ENCODE results near the gene TAGAP. TPM values are rescaled to one million over a fixed set of nuclear protein-coding genes. Genes with fewer than 3 reads are reported as not detected.

TAGAP gene
- total and polyA plus RNA-seq, 8 donors = 0.93 to 4.1 (median 2.0) TPM; not detected in 1

GRCh38 chr6:159008656-159009288 is 36.0 kb downstream of the TAGAP start:
- Histone ChIP-seq H3K27ac (no peak overlapping the region), H3K4me1 (peaks cover 0 to 5% (median 0%) of the 10 kb centered on the region in 4 donors), H3K9me3 (no peaks in the 10 kb centered on the region), H3K36me3 (no peaks in the 10 kb centered on the region), H3K4me3 (no peak overlapping the region), H3K27me3 (no peaks in the 10 kb centered on the region)
- 55 to 70% (median 59%) methylated on average over 10 of the region's 10 CpGs for WGBS, 5 donors
- intact Hi-C loops (cut with DNase I; ENCODE audit: low total_unique reads) = no loop called here
- no peak for TF ChIP-seq POLR2A (IDR thresholded peaks at IDR 0.05)
- TF ChIP-seq CTCF (IDR thresholded peaks at IDR 0.05) = peak in 4 of 7 experiments; percentile 11 to 47 (median 38)
- peak in 1 of 2 donors; percentile 65 for DNase-seq

- Histone ChIP-seq H3K9me3 (no peaks in the 10 kb centered on the region), H3K4me3 (no peak overlapping the region)
- 68 to 85% (median 73%) methylated on average over 5 of the region's 5 CpGs for WGBS, 5 donors
Measured at GRCh38 chr6:159007510-159007909, 37.3 kb downstream of the TAGAP start.

GRCh38 chr6:159005436-159005835 is 39.4 kb downstream of the TAGAP start:
- peaks cover 0 to 15% (median 6%) of the 10 kb centered on the region in 4 donors for H3K4me1 ChIP-seq
- no peak overlapping the region for H3K27ac ChIP-seq
- no peak overlapping the region for H3K4me3 ChIP-seq
- TF ChIP-seq CTCF (IDR thresholded peaks at IDR 0.05) (no peak), POLR2A (IDR thresholded peaks at IDR 0.05) (no peak), EP300 (IDR thresholded peaks at IDR 0.05) (no peak), POLR2AphosphoS5 (IDR thresholded peaks at IDR 0.05) (no peak)
- no peaks in the 10 kb centered on the region for H3K9me3 ChIP-seq
- WGBS, 5 donors = 86 to 91% (median 88%) methylated on average over 5 of the region's 5 CpGs
- no peak for DNase-seq
- intact Hi-C loops (cut with DNase I; ENCODE audit: low total_unique reads) = no loop called here
- H3K27me3 ChIP-seq = no peaks in the 10 kb centered on the region
- H3K36me3 ChIP-seq = no peaks in the 10 kb centered on the region

More at GRCh38 chr6:159007510-159007909, 37.3 kb downstream of the TAGAP start:
- no peak for DNase-seq
- H3K27me3 ChIP-seq = no peaks in the 10 kb centered on the region
- no peak overlapping the region for H3K27ac ChIP-seq
- H3K4me1 ChIP-seq = peaks cover 0 to 5% (median 0%) of the 10 kb centered on the region in 4 donors
- intact Hi-C loops (cut with DNase I; ENCODE audit: low total_unique reads) = no loop called here
- H3K36me3 ChIP-seq = no peaks in the 10 kb centered on the region
- no peak for TF ChIP-seq POLR2A (IDR thresholded peaks at IDR 0.05)
- TF ChIP-seq EP300 (IDR thresholded peaks at IDR 0.05) = no peak

- H3K27me3 ChIP-seq = no peaks in the 10 kb centered on the region
- H3K4me3 ChIP-seq = no peak overlapping the region
- no peak overlapping the region for H3K27ac ChIP-seq
- DNase-seq = no peak
- WGBS, 5 donors = 68 to 79% (median 72%) methylated on average over 3 of the region's 3 CpGs
- H3K4me1 ChIP-seq = peaks cover 0 to 17% (median 8%) of the 10 kb centered on the region in 4 donors
- intact Hi-C loops (cut with DNase I; ENCODE audit: low total_unique reads) = no loop called here
- H3K9me3 ChIP-seq = no peaks in the 10 kb centered on the region
- no peaks in the 10 kb centered on the region for H3K36me3 ChIP-seq
- TF ChIP-seq CTCF (IDR thresholded peaks at IDR 0.05) (no peak), EP300 (IDR thresholded peaks at IDR 0.05) (no peak), POLR2A (IDR thresholded peaks at IDR 0.05) (no peak), POLR2AphosphoS5 (IDR thresholded peaks at IDR 0.05) (no peak)
Measured at GRCh38 chr6:159004592-159004991, 40.2 kb downstream of the TAGAP start.

Measured in stomach (tissue), 9 donors.